Measurements from ENCODE around the gene ATP11A.
"Not testable (repeated sequence)": the region's sequence is repeated elsewhere in the genome, so short reads cannot be mapped to it uniquely, and the experiment has no call there.

The ATP11A gene

DNA sequence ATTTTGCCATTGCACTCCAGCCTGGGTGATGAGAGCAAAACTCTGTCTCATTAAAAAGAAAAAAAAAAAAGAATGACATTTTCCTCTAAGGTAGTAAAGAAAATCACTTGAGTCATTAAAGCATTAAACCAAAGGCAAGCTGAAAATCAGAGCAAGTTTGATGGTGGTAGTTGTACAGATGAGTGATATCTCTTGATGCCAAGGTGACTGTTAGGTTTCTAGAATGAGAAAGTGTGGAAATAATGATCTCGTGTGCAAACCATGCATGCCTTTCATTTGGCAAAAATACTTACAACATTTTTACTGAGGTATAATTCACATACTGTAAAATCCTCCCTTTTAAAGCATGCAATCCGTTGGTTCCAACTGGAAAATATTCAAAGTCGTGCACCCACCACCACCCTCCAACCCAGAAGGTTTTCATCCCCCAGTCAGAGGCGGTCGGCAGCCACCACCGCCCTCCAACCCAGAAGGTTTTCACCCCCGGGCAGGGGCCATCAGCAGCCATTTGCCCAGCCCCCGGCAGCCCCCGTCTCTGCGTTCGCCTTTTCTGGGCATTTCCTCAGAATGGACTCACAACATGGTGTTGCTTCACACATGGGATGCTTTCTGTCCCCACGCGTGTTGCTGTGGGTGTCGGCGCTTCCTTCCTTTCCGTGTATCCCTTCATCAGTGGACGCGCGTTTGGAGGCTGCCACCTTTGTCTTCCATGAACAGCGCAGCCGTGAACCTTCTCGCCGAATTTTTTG is 90.2 kb downstream of the ATP11A start:
- no peak for DNase-seq

DNA sequence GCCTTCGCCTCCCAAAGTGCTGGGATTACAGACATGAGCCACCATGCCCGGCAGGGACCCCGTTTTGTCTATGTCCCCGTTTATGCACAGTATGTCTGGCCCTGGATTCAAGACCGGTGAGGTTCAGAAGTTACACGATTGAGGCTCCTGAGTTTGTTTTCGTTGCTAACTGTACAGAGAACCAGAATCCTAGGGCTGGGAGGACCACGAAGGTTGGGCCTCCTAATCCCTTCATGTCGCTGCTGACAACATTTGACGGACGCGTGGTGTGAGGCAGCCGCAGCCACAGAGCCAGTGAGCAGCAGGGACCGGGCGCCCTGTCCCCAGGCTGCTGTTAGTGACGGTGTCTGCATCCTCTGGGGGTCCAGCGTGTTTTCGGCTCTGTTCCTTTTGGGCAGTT is 91.4 kb downstream of the ATP11A start:
- no peak for DNase-seq

DNA sequence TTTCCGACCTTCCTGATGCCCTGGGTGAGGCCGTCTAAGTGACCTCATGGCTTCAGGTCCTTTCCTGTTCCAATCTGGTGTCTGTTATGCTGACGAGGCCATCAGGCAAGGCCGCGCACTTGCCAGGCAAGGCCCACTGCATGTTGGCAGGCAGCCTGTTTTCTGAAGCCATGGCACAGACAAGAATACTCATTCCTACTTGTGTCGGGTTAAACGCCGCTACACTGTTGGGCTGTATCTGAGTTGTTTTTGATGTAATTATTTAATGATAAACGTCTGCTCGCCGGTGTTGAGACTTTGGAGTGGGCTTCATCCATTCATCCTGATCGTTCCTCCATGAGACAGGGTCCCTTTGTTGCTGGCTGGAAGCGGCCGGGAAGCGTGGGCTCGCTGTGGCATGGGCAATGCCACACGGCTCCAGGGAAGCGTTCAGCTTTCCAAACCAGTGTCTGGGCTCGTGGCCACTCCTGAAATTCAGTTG is 92.1 kb downstream of the ATP11A start:
- peak; percentile 6 for DNase-seq

DNA sequence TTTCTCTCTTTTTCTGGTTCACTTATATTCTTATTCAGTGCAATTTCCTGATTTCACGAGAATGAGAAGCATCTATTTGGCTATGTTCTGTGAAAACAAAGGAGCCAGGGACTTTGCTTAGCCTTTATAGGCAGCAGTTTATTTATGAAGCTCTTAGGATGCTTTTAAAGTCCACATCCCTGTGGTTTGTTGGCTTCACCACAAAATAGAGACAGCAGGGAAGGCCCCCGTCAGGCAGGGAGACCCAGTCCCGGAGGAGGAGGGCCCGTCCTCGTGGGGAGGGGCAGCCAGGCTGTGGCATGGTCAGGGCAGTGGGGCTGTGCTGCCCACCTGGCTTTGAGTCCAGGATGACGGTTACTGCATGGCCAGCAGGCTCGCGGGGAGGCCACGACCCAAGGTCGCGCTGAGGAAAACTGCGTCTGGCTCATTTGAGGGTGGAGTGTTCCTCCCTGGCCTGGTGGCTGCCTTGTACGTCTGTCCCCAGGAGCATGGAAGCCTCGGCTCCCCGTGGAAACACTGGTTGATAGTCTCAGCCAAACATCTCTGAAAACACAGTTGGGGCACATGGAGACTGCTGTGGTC is 92.7 kb downstream of the ATP11A start:
- no peak for DNase-seq

DNA sequence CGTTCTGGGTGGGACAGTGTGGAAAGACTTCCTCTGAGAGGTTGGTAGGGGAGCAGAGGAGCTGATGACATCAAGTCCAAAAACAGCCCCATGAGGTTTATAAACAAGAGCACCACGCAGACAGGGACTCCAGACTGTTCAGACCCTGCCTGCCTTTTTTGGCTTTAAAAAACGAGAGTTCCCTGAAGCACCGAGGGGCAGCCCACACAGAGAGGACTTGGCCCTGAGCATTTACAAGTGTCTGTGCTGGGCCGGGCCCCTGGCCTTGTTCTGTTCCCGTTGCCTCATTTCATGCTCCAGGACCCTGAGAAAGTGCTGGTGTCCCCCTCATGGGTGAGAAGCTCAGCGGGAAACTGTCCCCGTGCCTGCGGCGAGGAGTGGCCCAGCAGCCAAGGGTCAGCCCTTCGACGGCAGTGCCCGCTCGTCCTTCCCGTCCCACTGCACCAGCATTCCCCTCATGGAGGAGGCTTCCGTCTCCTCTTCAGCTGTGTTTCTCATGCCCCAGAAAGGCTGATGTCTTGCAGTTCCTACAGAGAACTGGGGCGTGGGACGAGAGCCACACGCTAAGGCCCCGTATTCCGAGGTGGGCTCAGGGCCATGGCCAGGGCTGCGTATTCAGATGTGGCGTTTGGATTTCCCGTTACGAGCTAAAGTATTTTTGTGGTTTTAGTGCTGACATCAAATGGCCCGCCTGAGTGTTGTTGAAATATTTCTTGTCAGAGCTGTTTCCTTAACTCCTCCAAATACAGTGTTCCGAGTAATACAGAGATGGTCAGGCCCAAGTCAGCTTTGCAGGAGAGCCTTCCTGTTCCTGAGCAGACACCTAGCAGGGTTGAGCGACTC is 93.5 kb downstream of the ATP11A start:
- no peak for DNase-seq

DNA sequence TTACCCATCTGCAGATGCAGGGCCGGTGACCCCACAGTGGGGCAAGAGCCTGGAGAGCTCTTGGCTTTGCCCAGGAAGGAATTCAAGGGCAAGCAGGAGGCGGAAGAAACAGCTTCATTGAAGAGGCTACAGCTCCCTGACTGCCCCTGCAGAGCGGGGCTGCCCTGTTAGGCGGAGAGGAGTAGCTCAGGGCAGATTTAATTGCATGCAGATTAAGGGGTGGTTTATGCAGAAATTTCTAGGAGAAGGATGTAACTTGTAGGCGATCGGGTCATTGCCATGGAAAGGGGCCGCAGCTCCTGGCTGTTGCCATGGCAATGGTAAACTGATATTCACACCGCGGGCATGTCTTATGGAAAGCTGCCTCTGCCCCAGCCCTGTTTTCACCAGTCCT is 94.1 kb downstream of the ATP11A start:
- no peak for DNase-seq

DNA sequence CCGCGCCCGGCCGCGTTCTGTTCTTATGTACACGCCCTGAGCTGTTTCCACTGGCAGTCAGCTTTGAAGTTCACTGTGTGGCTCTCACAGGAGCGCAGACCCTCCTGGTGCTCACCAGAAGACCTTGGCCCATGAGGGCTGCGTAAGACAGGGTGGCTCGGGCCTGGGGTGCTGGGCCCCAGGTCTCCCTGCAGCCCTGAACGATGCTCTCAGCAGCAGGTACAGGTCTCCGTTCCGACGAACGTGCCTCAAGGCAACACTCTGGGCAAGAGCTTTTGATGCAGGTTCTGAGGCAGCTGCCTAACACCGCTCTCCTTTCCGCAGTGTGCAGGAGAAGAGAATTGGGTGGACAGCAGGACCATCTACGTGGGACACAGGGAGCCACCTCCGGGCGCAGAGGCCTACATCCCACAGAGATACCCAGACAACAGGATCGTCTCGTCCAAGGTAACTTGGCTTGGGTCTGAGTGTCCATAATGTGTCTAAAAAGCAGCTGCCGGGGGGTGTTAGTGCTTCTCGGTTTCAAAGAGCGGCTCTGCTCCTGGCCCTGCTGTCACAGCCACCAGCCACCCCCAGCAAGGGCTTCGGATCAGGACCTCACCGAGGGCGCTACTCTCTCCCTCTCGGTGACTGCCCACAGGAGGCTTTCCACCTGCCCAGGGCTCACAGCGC is 95.1 kb downstream of the ATP11A start:
- no peak for DNase-seq

DNA sequence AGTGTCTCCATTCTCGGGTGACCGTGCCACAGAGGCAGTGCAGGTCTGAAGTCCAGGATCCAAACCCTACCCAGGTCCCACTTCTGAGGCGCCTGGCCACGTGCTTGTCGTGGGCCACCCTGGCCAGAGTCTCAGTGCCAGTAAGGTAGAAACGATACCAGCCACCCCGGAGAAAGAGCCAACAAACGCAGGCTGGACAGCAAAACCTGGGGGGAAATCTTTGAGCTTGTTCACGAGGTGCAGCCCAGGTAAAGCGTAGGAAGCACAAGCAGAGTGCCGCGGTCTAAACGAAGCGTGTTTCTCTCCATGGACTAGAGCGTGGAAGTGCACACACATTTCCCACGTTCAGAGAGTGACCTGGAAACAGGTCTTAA is 95.6 kb downstream of the ATP11A start:
- no peak for DNase-seq

DNA sequence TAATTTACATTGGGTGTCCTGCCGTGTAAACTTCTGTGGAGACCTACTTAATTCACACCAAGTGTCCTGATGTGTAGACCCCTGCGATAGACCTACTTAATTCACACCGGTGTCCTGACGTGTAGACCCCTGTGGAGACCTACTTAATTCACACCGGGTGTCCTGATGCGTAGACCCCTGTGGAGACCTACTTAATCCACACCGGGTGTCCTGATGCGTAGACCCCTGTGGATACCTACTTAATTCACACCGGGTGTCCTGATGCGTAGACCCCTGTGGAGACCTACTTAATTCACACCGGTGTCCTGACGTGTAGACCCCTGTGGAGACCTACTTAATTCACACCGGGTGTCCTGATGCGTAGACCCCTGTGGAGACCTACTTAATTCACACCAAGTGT is 97.0 kb downstream of the ATP11A start:
- DNase-seq, result not testable (repeated sequence)

DNA sequence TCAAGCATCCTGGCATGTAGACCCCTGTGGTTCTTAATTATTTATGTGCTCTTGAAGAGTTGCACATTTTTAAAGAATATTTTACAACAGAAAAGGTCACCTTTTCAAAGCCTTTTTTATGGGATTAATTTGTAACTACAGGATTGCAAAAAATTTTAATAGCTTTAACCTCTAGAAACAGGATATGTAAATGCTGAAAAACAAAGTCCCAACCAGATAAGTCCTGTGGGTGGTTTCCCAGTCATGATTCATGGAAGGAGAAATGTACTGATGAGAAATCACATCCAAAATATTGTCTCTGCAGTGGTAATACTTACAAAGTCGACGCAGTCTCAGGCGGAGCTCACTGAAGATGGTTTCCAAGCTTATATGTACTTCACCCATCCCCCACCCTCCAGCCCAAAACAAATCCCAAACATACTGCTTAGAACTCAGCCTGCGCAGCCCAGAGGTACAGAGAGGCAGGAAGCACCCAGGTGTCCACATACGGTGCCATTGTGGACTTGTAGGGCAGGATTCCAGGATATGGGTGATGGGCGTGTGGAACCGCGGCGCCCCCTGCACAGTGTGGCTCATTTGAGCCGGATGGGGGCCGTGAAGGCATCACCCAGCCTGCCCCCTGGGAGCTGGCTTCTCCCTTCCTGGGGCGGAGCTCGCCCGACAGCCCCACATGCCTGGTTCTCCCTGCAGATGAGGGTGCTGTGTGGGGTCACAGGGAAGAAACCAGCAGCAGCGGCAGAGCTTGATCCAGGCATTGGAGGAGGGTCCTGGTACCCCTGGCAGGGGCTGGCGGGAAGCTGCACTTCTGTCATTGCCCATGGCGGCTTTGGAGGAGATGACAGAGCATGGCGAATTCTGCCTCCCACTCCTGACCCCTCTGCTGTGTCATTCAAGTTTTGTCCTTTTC is 101.2 kb downstream of the ATP11A start:
- no peak for DNase-seq

DNA sequence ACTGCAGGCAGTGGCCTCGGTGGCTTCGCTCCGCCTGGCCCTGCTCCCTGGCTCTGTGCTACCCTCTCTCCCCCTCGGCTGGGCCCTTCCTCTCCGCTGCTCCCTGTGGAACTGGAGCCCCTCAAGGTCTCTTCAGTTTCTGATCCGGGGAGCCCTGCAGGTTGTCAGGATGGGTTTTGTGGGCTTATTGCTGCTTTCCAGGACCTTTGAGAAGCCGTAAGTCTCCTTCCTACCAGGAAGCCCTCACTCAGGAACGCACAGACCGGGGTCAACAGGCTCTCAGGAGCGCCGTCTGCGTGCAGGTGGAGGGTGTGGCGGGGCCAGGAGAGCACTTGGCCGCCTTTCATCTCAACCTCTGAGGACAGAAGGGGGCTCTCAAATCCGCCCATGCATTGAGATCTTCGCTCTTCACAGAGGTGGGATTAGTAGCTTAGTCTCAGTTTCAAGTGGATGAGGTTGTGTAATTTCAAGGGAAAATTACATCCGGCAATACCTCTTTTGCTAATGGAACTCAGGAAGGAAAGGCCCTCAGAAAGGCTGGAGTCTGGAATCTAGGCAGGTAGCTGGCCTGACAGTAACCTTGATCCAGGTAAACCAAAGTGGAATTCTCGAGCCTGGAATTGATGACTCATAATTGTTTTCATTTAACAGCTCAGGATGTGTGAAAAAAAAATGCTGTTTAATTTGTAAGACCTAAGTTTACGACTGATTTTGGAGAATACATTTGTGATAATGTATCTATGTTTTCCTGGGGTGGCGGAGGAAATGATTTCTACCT is 102.0 kb downstream of the ATP11A start:
- no peak for DNase-seq

DNA sequence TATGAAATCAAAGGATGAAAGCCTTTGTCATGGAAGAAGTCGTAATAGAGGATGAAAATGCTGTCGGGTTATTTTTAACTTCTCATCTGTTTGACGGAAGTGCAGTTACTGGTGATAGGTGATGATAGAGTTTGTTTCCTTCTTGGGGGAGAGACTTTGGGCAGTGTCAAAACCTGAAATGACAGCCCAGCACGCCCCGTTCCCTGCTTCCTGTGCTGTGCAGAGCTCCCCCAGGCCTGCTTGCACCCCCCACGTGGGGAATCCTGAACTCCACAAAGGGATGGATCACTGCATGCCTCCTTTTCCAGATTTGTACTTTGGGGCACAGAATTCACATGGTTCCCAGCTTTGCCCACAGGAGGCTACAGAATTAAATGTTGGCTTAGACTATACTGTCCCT is 102.7 kb downstream of the ATP11A start:
- no peak for DNase-seq

DNA sequence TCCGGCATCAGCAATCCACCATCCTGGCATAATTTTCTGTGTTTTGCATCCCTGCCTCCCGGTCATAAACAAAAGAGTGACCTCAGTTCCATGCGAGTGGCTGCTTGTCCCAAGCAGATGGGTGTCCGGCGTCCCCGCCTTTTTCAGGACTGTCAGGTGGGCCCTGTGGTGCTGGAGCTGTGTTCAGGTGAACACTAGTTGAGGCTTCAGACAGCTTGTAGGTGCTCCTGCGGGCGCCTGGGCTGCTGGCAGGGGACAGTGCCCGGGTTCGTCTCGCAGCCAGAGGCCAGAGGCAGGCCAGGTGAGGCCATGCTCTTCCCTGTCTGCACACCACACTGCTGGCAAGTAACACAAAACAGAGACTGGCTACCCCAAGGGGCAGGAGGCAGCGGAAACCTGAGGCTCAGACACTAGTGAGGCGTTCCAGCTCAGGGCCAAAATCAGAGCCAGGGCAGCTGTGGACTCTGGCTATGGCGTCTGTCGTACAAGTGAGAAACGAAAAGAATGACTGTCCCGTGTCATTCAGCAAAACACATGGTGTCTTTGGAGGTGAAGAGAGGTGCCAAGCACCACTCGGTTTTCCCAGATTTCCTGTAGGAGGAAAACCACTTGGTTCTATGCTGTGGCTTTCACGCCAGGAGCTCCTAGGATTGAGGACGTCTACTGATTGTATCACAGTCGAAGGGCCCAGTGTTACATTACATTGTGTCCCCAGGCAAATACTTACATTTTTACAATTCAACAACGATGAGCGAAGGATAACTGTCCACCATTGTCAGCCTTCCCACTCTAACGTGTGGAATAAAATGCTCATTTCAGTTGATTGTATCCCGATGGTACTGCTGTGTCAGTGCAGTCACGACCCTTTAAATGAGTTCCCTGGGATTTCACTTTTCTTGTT is 104.0 kb downstream of the ATP11A start:
- no peak for DNase-seq

DNA sequence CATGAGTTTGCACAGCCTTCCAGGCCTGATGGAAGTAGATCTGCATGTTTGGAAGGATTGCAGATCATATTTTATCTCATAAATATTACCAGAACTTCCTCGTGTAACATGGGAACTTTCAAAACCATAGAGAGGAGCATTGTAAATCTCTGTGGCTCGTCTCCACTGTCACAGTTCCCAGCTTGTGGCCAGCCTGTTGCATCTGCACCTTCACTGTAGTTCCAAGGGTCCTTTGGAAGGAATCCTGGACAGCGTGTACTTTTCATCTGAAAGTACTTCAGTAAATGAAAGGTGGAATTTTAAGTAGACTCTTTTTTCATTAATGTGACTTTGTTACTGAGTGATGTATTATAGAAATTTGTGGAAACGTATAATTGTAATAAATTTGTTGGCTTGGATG is 105.4 kb downstream of the ATP11A start:
- DNase-seq, result no peak

DNA sequence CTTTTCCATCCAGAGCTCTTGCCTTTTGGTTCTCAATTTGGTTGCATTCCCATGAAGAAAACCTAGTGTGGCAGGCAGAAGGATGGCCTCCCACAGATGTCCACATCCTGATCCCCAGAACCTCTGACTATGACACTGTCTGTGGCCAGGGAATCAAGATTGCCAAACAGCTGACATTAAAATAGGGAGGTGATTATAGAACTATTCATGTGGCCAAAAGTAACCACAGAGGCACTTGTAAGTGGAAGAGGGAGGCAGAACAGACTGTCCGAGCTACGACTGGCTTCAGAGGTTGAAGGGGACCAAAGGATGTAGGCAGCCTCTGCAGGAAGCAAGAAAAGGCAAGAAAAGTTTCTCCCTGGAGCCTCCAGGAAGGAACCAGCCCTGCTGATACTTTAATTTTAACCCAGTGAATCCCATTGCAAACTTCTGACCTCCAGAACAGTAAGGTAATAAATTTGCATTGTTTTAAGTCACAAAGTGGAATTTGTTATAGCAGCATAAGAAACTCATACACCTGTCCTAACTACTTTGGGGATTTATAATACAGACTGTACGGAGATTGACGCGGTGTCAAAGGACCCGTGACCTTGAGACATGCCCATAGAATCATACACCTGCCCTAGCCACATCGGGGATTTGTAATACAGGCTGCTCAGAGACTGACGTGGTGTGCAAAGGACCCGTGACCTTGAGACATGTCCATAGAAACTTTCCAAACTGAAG is 106.5 kb downstream of the ATP11A start:
- no peak for DNase-seq

DNA sequence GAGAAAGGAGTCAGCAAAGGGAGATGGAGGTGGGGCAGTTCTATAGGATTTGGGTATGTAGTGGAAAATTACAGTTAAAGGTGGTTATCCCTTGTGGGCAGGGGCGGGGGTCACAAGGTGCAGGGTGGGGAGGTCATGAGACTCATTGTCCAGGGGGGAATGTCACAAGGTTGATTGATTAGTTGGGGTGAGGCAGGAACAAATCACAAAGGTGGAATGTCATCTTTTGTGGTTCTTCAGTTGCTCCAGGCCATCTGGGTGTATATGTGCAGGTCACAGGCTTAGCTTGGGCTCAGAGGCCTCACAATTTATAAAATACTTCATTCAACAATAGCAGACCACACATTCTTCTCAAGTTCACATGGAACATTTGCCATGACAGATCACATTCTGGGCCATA is 109.6 kb downstream of the ATP11A start:
- DNase-seq, result no peak

DNA sequence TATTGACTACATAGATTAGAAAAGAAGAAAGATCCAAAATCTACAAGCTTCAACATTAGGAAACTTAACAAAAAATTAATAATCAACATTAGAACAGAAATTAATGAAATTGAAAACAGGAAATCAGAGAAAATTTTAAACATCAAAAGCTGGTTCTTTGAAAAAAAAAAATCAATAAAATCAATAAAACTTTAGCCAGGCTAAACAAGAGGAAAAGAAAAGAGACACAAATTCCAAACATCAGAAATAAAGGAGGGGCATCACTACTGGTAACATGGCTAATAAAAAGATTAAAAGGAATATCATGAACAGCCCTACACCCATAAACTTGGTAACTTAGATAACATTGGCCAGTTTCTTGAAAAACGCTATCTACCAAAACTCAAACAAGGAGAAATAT is 110.2 kb downstream of the ATP11A start:
- DNase-seq, result no peak

DNA sequence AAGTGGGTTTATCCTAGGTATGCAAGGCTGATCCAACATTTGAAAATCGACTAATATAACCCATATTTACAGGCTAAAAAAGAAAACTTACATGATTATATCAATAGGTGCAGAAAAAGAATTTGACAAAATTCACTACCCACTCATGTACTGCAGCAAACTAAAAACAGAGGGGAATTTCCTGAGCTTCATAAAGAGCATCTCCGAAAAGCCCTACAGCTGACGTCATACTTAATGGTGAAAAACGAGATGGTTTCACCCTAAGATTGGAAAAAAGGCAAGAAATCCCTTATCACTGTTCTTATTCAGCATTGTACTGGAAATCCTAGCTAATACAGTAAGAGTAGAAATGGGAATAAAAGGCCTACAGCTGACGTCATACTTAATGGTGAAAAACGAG is 111.0 kb downstream of the ATP11A start:
- DNase-seq, result not testable (repeated sequence)

DNA sequence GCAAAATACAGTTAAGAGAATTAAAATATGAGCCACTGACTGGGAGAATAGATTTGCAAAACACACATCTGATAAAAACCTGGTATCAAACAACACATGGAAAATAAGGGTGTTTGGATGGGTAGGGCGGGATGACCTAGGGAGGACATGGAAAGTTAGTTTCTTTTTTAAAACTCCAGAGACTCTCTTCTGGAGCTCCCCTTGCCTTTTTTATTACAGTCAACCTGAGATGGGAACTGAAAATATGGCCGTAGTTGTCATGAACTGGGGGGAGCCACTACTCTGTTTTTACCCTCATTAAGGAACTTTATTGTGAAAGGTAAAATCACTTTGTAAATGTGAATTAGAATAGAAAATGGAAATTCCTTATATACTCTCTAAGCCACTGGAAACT is 113.0 kb downstream of the ATP11A start:
- DNase-seq, result no peak

DNA sequence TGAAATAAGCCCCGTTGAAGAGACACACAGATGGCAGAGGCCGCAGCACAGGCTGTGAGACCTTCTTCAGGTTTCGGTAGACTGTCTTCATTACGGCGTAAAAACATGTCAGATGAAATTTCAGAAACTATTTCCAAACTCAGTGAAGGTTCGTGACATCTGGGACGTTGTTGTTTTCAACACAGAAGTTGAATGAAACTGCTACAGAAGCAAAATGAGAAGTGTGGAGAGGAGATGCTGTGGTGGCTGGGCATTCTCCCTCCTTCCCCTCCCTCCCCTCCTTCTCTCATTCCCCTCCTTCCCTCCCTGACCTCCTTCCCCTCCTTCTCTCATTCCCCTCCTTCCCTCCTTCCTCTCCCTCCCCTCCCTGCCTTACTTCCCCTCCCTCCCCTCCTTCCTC is 113.6 kb downstream of the ATP11A start:
- DNase-seq, result no peak
